ENCODE results near the gene IL3. TPM values are rescaled to one million over a fixed set of nuclear protein-coding genes. Genes with fewer than 3 reads are reported as not detected.

The IL3 gene
- total and polyA plus RNA-seq, 2 of the 4 experiments (the other 2 are of a cell fraction) = not detected

- Histone ChIP-seq H4K91ac (ENCODE audit: insufficient read depth, low read depth, low read length) (no peak overlapping the region), H2BK5ac (ENCODE audit: low read depth, low read length, poor library complexity, severe bottlenecking) (no peak overlapping the region), H3K56ac (ENCODE audit: extremely low read depth, insufficient read depth, low read length) (no peak overlapping the region), H2AK5ac (ENCODE audit: low read depth, low read length) (no peak overlapping the region), H3K4me3 (ENCODE audit: insufficient read depth, low read depth, low read length) (no peak overlapping the region), H3K18ac (ENCODE audit: low read depth, low read length) (no peak overlapping the region), H3K9me3 (ENCODE audit: control insufficient read depth, insufficient read depth, low read length) (no peaks in the 10 kb centered on the region), H2BK20ac (ENCODE audit: low read depth, low read length) (no peak overlapping the region), H3K14ac (replicated peaks; ENCODE audit: low read depth, low read length) (no peak overlapping the region), H2BK120ac (ENCODE audit: low read depth, low read length) (no peak overlapping the region), H3K9me1 (ENCODE audit: insufficient read depth, low read length) (peaks cover 6% of the 10 kb centered on the region; the same call in 1 of the 2 replicates), H3K4me2 (ENCODE audit: low read depth, low read length) (no peak overlapping the region), H3K36me3 (ENCODE audit: control insufficient read depth, insufficient read depth, low read length) (no peaks in the 10 kb centered on the region), H3K79me1 (ENCODE audit: low read depth in 1 of 2, low read length in 2 of 2) (no peaks in the 10 kb centered on the region), H3K4ac (ENCODE audit: low read depth, low read length) (no peak overlapping the region), H3K23ac (ENCODE audit: low read depth, low read length) (no peak overlapping the region), H4K5ac (ENCODE audit: low read depth, low read length) (no peak overlapping the region), H2AK9ac (replicated peaks; ENCODE audit: low read depth, low read length, poor library complexity) (no peak overlapping the region), H2AFZ (replicated peaks; ENCODE audit: low read length, poor library complexity) (no peak overlapping the region), H4K8ac (ENCODE audit: low read depth in 2 of 2, low read length in 2 of 2) (no peak overlapping the region), H4K20me1 (ENCODE audit: insufficient read depth, low read length) (no peaks in the 10 kb centered on the region), H3K4me1 (ENCODE audit: control insufficient read depth, insufficient read depth, low read length) (peaks cover 6% of the 10 kb centered on the region), H3K27ac (ENCODE audit: insufficient read depth, low read length) (no peak overlapping the region), H3K9ac (ENCODE audit: low read depth, low read length) (no peak overlapping the region), H3K27me3 (ENCODE audit: control insufficient read depth, insufficient read depth, low read length) (no peaks in the 10 kb centered on the region), H2BK15ac (ENCODE audit: low read depth, low read length) (no peak overlapping the region)
- ChIA-PET CTCF (no interaction called here), POLR2A (ENCODE audit: unreplicated experiment) (no interaction called here)
- BruUV-seq (replicated peaks) = no TSS peak
- no peak for TF ChIP-seq RFX5 (IDR thresholded peaks at IDR 0.05; ENCODE audit: low read depth, low read length)
- TF ChIP-seq, protein P1, sequence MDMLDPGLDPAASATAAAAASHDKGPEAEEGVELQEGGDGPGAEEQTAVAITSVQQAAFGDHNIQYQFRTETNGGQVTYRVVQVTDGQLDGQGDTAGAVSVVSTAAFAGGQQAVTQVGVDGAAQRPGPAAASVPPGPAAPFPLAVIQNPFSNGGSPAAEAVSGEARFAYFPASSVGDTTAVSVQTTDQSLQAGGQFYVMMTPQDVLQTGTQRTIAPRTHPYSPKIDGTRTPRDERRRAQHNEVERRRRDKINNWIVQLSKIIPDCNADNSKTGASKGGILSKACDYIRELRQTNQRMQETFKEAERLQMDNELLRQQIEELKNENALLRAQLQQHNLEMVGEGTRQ (IDR thresholded peaks at IDR 0.05; ENCODE audit: low read depth, low read length) = no peak
- no peak for TF ChIP-seq POLR2A (IDR thresholded peaks at IDR 0.05; ENCODE audit: low read depth, low read length)
- TF ChIP-seq RAD21 (IDR thresholded peaks at IDR 0.05; ENCODE audit: low read length) = no peak
- TF ChIP-seq MAFK (IDR thresholded peaks at IDR 0.05; ENCODE audit: low read depth, low read length) = no peak
- TF ChIP-seq RCOR1 (IDR thresholded peaks at IDR 0.05; ENCODE audit: insufficient replicate concordance, low read length) = no peak
- no peak for TF ChIP-seq NFE2L2 (IDR thresholded peaks at IDR 0.05; ENCODE audit: low read depth, low read length)
- no peak for TF ChIP-seq CTCF (conservative IDR thresholded peaks at IDR 0.05; ENCODE audit: low read depth, low read length)
- TF ChIP-seq CHD1 (IDR thresholded peaks at IDR 0.05; ENCODE audit: low read depth, low read length) = no peak
- TF ChIP-seq FOS (IDR thresholded peaks at IDR 0.05; ENCODE audit: low read depth, low read length) = no peak
- TF ChIP-seq SMC3 (IDR thresholded peaks at IDR 0.05; ENCODE audit: low read depth, low read length) = no peak
- no peak for TF ChIP-seq MXI1 (IDR thresholded peaks at IDR 0.05; ENCODE audit: borderline replicate concordance, low read depth, low read length)
- no peak for TF ChIP-seq BHLHE40 (IDR thresholded peaks at IDR 0.05; ENCODE audit: low read depth, low read length)
- TF ChIP-seq CEBPB (IDR thresholded peaks at IDR 0.05; ENCODE audit: low read depth, low read length) = no peak
- no peak for TF ChIP-seq ELK1 (IDR thresholded peaks at IDR 0.05; ENCODE audit: borderline replicate concordance, low read depth, low read length)
- no peak for TF ChIP-seq MAZ (IDR thresholded peaks at IDR 0.05; ENCODE audit: borderline replicate concordance, low read depth, low read length)
- no peak for DNase-seq
- ATAC-seq (ENCODE audit: low read depth) = no peak
- dilution Hi-C loops (cut with HindIII; ENCODE audit: low sequenced_read_pairs, unreplicated experiment) (no loop called here), intact Hi-C loops (cut with micrococcal nuclease) (no loop called here), in situ Hi-C loops (cut with MboI; ENCODE audit: low sequenced_read_pairs) (loop anchor here (25.0 kb wide), 1 partner anchor 411 kb away; the partner anchor contains the start of gene IRF1)
- WGBS, 2 experiments (ENCODE audit: extremely low coverage in 2 of 2, insufficient read length in 1 of 2) = 87% methylated on average over 7 of the region's 11 CpGs; no CpG with 5 or more reads in 1 of the 2 experiments
These were observed 15.9 kb downstream of the IL3 start for GRCh38 chr5:132076202-132076830.
